Aorta (tissue), 5 donors: ENCODE measurements around the gene CROCC2. TPM values are rescaled to one million over a fixed set of nuclear protein-coding genes. Genes with fewer than 3 reads are reported as not detected.
A peak's percentile ranks its signal among the peaks of the same experiment; 100 is the strongest.

Source experiments
- ATAC-seq: fragments of 200-7000 bp; cut with Tn5 transposase; one replicate; pipeline ENCODE4 v1.9.1; 2022; ENCODE audit warnings: moderate library complexity; ENCODE audit not compliant: low FRiP score
- DNase-seq, 2 donors: peaks; one replicate each; pipeline ENCODE4 v3.0.0-alpha.2; 2020
- H3K27ac ChIP-seq, 2 donors: one replicate each; pipeline ENCODE4 v1.5.1; 2013; ENCODE audit warnings: low read length in 2 of 2, mild to moderate bottlenecking in 2 of 2, moderate library complexity in 2 of 2, control low read depth in 1 of 2, inconsistent platforms in 1 of 2, low read depth in 1 of 2
- H3K27me3 ChIP-seq, 2 donors: one replicate each; pipeline ENCODE4 v1.6.1; 2013; ENCODE audit warnings: control low read depth in 1 of 2, low read length in 1 of 2, mild to moderate bottlenecking in 1 of 2, moderate library complexity in 1 of 2; ENCODE audit not compliant: insufficient read depth in 2 of 2, control insufficient read depth in 1 of 2
- H3K36me3 ChIP-seq, 2 donors: one replicate each; pipeline ENCODE4 v1.6.1; 2013; ENCODE audit warnings: control low read depth in 1 of 2, low read length in 1 of 2, mild to moderate bottlenecking in 1 of 2; ENCODE audit not compliant: insufficient read depth in 2 of 2, control insufficient read depth in 1 of 2
- H3K4me1 ChIP-seq, 2 donors: one replicate each; pipeline ENCODE4 v1.6.1; 2013; ENCODE audit warnings: low read length in 2 of 2, control low read depth in 1 of 2, mild to moderate bottlenecking in 1 of 2, moderate library complexity in 1 of 2; ENCODE audit not compliant: insufficient read depth in 2 of 2, control insufficient read depth in 1 of 2
- H3K4me3 ChIP-seq, 2 donors: one replicate each; pipeline ENCODE4 v1.5.1; 2013; ENCODE audit warnings: low read length in 2 of 2, control low read depth in 1 of 2, mild to moderate bottlenecking in 1 of 2
- H3K9me3 ChIP-seq: one replicate; pipeline ENCODE4 v1.6.1; 2013; ENCODE audit warnings: mild to moderate bottlenecking, low read length; ENCODE audit not compliant: control insufficient read depth
- WGBS, 2 donors: extraction: QIAGEN DNeasy Blood & Tissue Kit; methylation state at CpG; one replicate each; pipeline ENCODE4 v1.1.7; 2013; 5-methylcytosine and 5-hydroxymethylcytosine counted together
- intact Hi-C, 2 donors: fragments of 100-400 bp; cut with DNase I; formaldehyde crosslinking; loops; one replicate each; pipeline versions ENCODE4 v1.14.2 to v1.15.0; 2022
- polyA plus RNA-seq, 2 donors: library from polyadenylated mRNA; stranded (reverse); fragments of 200-250 nt; gene quantifications; one replicate each; pipeline ENCODE4 v1.2.3, GENCODE V29; 2013
- total RNA-seq, 2 donors: library from RNA; stranded (reverse); fragmentation: NEBNext Ultra II Directional; extraction: Animal tissue kit (Norgen Biotek cat#: 25700); gene quantifications; one replicate each; pipeline ENCODE4 v1.2.1, GENCODE V29; 2021
- donor health status: healthy with polysubstance abuse.
- donor health status: Bipolar disorder and iron deficiency.
- donor health status: DM: no; HTN: no; CAD: no.
- donor health status: DM: no; HTN: no; CAD: no.
- donor health status: DM: yes; HTN: yes; CAD: no.

The CROCC2 gene
- total and polyA plus RNA-seq, 4 donors = 0.13 to 0.45 TPM; not detected in 2

- peak in 1 of 2 donors; percentile 27 for DNase-seq
- intact Hi-C loops = no loop called here
These were observed 4.0 kb upstream of the CROCC2 start for GRCh38 chr2:240901986-240902614.

GRCh38 chr2:240902615-240903041 is 3.5 kb upstream of the CROCC2 start:
- 48 to 74% methylated on average over 7 of the region's 7 CpGs for WGBS, 2 donors

More at GRCh38 chr2:240901986-240902614, 4.0 kb upstream of the CROCC2 start:
- Histone ChIP-seq H3K27ac (no peak overlapping the region), H3K4me3 (no peak overlapping the region), H3K9me3 (no peaks in the 10 kb centered on the region), H3K27me3 (no peaks in the 10 kb centered on the region), H3K36me3 (no peaks in the 10 kb centered on the region), H3K4me1 (no peaks in the 10 kb centered on the region)
- ATAC-seq = no peak
- WGBS, 2 donors = 77 to 84% methylated on average over 14 of the region's 14 CpGs

GRCh38 chr2:240903191-240904060 is 2.7 kb upstream of the CROCC2 start:
- Histone ChIP-seq H3K4me1 (no peaks in the 10 kb centered on the region), H3K36me3 (no peaks in the 10 kb centered on the region), H3K27ac (no peak overlapping the region), H3K9me3 (no peaks in the 10 kb centered on the region), H3K4me3 (no peak overlapping the region), H3K27me3 (no peaks in the 10 kb centered on the region)
- DNase-seq (peak in 1 of 2 donors; percentile 65), ATAC-seq (no peak)
- intact Hi-C loops = no loop called here
- 88 to 89% methylated on average over 33 to 34 of the region's 34 CpGs for WGBS, 2 donors

More at GRCh38 chr2:240902615-240903041, 3.5 kb upstream of the CROCC2 start:
- H3K9me3 ChIP-seq = no peaks in the 10 kb centered on the region
- H3K27ac ChIP-seq = no peak overlapping the region
- H3K27me3 ChIP-seq = no peaks in the 10 kb centered on the region
- no peaks in the 10 kb centered on the region for H3K36me3 ChIP-seq
- no peak for DNase-seq
- intact Hi-C loops = no loop called here
- no peaks in the 10 kb centered on the region for H3K4me1 ChIP-seq
- ATAC-seq = no peak
- no peak overlapping the region for H3K4me3 ChIP-seq

- peak; percentile 42 to 63 for DNase-seq
- Histone ChIP-seq H3K27ac (no peak overlapping the region), H3K4me3 (no peak overlapping the region), H3K36me3 (no peaks in the 10 kb centered on the region), H3K4me1 (no peaks in the 10 kb centered on the region), H3K9me3 (no peaks in the 10 kb centered on the region), H3K27me3 (no peaks in the 10 kb centered on the region)
- peak; percentile 4 for ATAC-seq
- intact Hi-C loops = no loop called here
- 87 to 90% methylated on average over 19 of the region's 19 CpGs for WGBS, 2 donors
These were observed 1.6 kb upstream of the CROCC2 start for GRCh38 chr2:240904216-240905175.

- intact Hi-C loops = no loop called here
- H3K4me3 ChIP-seq = no peak overlapping the region
- DNase-seq (peak; percentile 43 to 72), ATAC-seq (no peak)
- no peak overlapping the region for H3K27ac ChIP-seq
- WGBS, 2 donors = 32 to 36% methylated on average over 13 of the region's 13 CpGs
- H3K27me3 ChIP-seq = no peaks in the 10 kb centered on the region
- no peaks in the 10 kb centered on the region for H3K9me3 ChIP-seq
- no peaks in the 10 kb centered on the region for H3K4me1 ChIP-seq
- H3K36me3 ChIP-seq = no peaks in the 10 kb centered on the region
These were observed 857 bp upstream of the CROCC2 start for GRCh38 chr2:240905176-240905781.

- 62 to 68% methylated on average over 22 of the region's 22 CpGs for WGBS, 2 donors
- no peaks in the 10 kb centered on the region for H3K9me3 ChIP-seq
- H3K27me3 ChIP-seq = no peaks in the 10 kb centered on the region
- no peak overlapping the region for H3K4me3 ChIP-seq
- no peaks in the 10 kb centered on the region for H3K36me3 ChIP-seq
- DNase-seq (no peak), ATAC-seq (no peak)
- intact Hi-C loops = no loop called here
- H3K27ac ChIP-seq = no peak overlapping the region
- no peaks in the 10 kb centered on the region for H3K4me1 ChIP-seq
These were observed 915 bp downstream of the CROCC2 start for GRCh38 chr2:240906911-240907590.

GRCh38 chr2:240909216-240909974 is 3.3 kb downstream of the CROCC2 start:
- intact Hi-C loops = no loop called here
- Histone ChIP-seq H3K9me3 (no peaks in the 10 kb centered on the region), H3K4me1 (no peaks in the 10 kb centered on the region), H3K27ac (no peak overlapping the region), H3K36me3 (no peaks in the 10 kb centered on the region), H3K4me3 (no peak overlapping the region), H3K27me3 (no peaks in the 10 kb centered on the region)
- DNase-seq (no peak), ATAC-seq (no peak)
- WGBS, 2 donors = 72 to 75% methylated on average over 17 of the region's 17 CpGs
